PFSK-1 (cell line): ENCODE results near the gene DNAH1.

Experiments
- FOXP2 ChIP-seq: optimal IDR thresholded peaks from 2 replicates; pipeline ENCODE3; 2011; ENCODE audit warnings: borderline replicate concordance, control low read depth, inconsistent platforms; ENCODE audit not compliant: insufficient read depth; ENCODE audit errors: extremely low read length, extremely low read depth
- POLR2AphosphoS5 ChIP-seq: IDR thresholded peaks from 2 replicates; pipeline ENCODE4 v1.6.1; 2012; ENCODE audit warnings: low read depth, mild to moderate bottlenecking, control low read depth, low read length, moderate library complexity
- SIN3A ChIP-seq: IDR thresholded peaks from 2 replicates; pipeline ENCODE4 v1.6.1; 2012; ENCODE audit warnings: mild to moderate bottlenecking, low read length, moderate library complexity, borderline replicate concordance; ENCODE audit not compliant: insufficient read depth
- TAF1 ChIP-seq: IDR thresholded peaks from 2 replicates; pipeline ENCODE4 v1.6.1; 2012; ENCODE audit warnings: low read length, control low read depth, borderline replicate concordance; ENCODE audit not compliant: insufficient read depth
- TF ChIP-seq, protein P1 (sequence below), 2 experiments: IDR thresholded peaks; 2 replicates each; pipeline versions ENCODE4 v1.6.1 to v1.8.0; 2011 to 2012; ENCODE audit warnings: low read depth in 2 of 2, low read length in 2 of 2, control low read depth in 1 of 2, inconsistent platforms in 1 of 2, mild to moderate bottlenecking in 1 of 2, moderate library complexity in 1 of 2; ENCODE audit not compliant: insufficient read depth in 1 of 2

Gene DNAH1

DNA sequence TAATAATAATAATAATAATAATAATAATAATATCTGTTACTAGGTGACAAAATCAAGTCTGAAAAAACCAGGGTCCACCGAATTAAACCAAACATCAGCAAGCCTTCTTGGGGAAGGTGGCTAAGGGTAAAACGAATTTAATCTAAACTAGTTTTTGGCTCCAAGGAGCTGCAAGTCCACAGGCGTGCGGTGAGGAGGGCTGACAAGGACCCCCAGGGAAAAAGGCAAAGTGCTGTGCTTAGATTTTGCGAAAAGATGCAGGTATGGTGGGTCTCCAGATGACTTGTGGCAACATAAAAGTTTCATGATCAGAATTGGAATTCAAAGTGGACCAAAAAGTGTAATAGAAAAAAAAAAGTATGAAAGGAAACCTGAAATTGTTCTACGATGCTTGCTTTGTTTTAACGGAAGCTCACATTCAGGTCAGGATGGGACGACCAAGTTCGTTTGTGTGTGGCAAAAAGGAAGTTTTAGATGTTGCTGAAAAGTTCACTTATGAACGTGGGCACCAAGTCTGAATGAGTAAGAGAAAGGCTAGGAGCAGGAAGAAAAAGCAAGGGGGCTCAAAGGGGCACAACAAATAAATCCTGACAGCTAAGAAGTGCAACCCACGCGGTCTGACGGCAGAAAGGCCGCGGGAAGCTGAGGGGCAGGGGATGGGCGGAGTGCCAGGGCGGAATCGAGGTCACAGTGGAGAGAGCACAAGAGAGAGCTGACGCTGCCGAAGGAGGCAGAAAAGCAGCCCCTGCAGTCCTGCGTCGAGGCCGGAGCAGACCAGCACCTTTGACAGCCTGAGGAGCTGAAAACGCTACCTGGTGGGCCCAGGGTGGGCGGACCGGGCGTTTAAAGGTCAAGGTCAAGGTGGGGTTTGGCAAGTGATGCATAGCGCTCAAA, 38.8 kb upstream of the DNAH1 start:
- TF ChIP-seq SIN3A (peak; percentile 91; the same call in 1 of the 2 replicates), POLR2AphosphoS5 (peak; percentile 57; the same call in 1 of the 2 replicates)
- TF ChIP-seq, protein P1, sequence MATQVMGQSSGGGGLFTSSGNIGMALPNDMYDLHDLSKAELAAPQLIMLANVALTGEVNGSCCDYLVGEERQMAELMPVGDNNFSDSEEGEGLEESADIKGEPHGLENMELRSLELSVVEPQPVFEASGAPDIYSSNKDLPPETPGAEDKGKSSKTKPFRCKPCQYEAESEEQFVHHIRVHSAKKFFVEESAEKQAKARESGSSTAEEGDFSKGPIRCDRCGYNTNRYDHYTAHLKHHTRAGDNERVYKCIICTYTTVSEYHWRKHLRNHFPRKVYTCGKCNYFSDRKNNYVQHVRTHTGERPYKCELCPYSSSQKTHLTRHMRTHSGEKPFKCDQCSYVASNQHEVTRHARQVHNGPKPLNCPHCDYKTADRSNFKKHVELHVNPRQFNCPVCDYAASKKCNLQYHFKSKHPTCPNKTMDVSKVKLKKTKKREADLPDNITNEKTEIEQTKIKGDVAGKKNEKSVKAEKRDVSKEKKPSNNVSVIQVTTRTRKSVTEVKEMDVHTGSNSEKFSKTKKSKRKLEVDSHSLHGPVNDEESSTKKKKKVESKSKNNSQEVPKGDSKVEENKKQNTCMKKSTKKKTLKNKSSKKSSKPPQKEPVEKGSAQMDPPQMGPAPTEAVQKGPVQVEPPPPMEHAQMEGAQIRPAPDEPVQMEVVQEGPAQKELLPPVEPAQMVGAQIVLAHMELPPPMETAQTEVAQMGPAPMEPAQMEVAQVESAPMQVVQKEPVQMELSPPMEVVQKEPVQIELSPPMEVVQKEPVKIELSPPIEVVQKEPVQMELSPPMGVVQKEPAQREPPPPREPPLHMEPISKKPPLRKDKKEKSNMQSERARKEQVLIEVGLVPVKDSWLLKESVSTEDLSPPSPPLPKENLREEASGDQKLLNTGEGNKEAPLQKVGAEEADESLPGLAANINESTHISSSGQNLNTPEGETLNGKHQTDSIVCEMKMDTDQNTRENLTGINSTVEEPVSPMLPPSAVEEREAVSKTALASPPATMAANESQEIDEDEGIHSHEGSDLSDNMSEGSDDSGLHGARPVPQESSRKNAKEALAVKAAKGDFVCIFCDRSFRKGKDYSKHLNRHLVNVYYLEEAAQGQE (IDR thresholded peaks at IDR 0.05; ENCODE audit: insufficient read depth in 1 of 2, low read depth in 2 of 2, low read length in 2 of 2), result no peak

DNA sequence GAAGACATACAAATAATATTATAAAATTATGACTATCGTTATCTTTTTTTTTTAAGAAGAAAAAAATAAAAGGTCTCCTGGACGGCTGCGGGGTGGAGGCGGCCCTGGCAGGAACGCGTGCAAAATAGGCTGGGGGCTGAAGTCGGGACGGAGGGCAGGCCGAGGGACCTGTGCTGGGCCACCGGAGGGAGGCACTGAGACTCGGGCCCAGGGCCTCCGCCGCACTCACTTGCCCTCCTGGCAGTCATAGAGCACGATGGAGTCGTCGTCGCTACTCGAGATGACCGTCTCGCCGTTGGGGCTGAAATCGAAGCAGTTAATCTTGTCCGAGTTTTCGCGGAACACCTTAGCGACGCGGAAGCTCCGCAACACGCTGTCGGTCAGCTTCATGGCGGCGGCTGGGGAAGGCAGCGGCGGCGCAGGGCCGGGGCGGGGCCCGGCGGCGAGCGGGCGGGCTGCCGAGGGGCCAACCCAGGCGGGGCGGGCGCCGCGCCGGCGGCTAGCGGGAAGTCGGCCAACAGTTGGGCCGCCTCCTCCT, 38.1 kb upstream of the DNAH1 start:
- TF ChIP-seq SIN3A (no peak), POLR2AphosphoS5 (no peak), TAF1 (no peak), FOXP2 (no peak)
- TF ChIP-seq, protein P1 (IDR thresholded peaks at IDR 0.05; ENCODE audit: insufficient read depth in 1 of 2, low read depth in 2 of 2, low read length in 2 of 2), result no peak

DNA sequence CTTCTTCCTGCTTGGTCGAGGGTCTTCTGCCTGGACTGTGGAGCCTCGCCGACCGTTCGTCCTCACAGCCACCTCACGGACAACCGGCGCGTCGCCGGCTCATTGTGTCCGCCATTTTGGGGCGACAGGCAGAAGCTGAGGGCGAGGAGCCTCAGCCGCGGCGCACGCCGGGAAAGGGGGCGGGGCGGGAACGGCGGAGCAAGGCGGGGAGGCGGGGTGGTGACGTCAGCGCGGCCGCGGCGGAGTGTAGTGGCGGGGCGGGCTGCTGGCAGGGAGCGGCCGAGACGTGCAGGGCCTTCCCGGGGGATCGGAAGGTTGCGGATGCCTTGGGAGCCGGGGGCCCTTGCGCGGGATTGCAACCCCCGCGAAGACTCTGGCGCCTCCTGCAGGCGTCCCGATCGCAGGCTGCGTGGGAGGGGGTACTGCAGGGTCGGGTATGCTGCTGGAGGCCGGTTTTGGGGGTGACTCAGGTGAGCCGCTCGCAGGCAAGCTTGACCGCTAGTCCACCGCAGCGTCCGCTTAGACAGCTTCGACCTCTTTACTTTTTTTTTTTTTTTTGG, 37.5 kb upstream of the DNAH1 start, which contains the start of gene WDR82:
Gene WDR82 (minus strand): TSS at position 140 of the 560 bp plus-strand sequence. CDS start 288 bp downstream, outside the sequence.
- TF ChIP-seq TAF1 (peak; percentile 93), POLR2AphosphoS5 (peak; percentile 85; the same call in 1 of the 2 replicates), SIN3A (peak; percentile 58; the same call in 1 of the 2 replicates), FOXP2 (peak; percentile 60)
- TF ChIP-seq, protein P1 (IDR thresholded peaks at IDR 0.05; ENCODE audit: insufficient read depth in 1 of 2, low read depth in 2 of 2, low read length in 2 of 2), result peak in 1 of 2 experiments; percentile 49; a peak in 1 of 4 replicates

DNA sequence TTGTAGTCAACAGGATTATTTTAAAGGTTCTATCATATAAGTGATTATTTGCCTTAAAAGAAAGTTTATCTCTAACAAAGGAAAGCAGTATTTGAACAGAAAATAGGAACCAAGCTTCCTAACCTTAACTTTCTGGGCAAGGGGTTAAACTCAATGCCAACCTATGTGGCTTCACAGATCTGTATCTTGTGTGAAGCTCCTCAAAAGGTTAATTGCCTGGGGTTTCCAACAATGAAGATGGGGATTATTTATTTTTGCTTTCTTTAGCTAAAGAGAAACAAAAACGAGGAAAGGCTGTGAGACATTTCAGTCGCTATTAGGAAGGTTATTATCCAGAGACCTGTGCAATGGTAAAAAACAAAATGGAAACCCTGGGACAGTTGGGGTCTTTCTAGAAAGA, 36.5 kb upstream of the DNAH1 start:
- no peak for TF ChIP-seq SIN3A
- no peak for TF ChIP-seq FOXP2

DNA sequence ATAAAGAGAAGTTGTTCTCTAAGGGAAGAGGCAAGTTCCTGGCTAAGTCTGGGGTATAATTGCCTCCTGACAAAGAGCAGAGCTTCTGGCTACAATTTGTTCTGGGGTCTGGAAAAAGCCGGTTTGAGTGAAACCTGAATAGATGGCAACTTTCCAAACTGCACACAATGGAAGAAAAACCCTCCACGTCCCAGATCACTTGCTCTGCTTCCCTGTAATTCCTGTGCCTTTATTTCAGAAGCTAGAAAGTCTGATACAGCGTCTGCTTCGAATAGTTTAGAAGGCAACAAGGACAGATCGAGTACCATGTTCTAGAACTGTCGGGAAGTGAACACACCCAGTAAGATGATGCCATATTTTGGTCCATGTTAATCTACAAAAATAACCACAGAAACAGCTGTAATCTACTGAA, 36.1 kb upstream of the DNAH1 start:
- no peak for TF ChIP-seq POLR2AphosphoS5
- TF ChIP-seq FOXP2, result no peak
- no peak for TF ChIP-seq SIN3A
- TF ChIP-seq, protein P1 (IDR thresholded peaks at IDR 0.05; ENCODE audit: insufficient read depth in 1 of 2, low read depth in 2 of 2, low read length in 2 of 2), result no peak
- TF ChIP-seq TAF1, result no peak
